Fibroblast of pulmonary artery (primary cell): ENCODE measurements around the gene NDUFAB1.

ENCODE experiments used
- DNase-seq: peaks from one replicate; pipeline ENCODE4 v3.0.0-alpha.2; 2010; ENCODE audit warnings: low read depth
- H3K4me3 ChIP-seq: replicated peaks from 2 replicates; pipeline ENCODE4 v1.5.1; 2011; ENCODE audit warnings: low read depth, mild to moderate bottlenecking, control low read depth, low read length, moderate library complexity
- TF ChIP-seq, protein P1 (sequence below): IDR thresholded peaks from 2 replicates; pipeline ENCODE4 v1.5.1; 2011; ENCODE audit warnings: mild to moderate bottlenecking, control low read depth, low read length, inconsistent platforms; ENCODE audit errors: missing control alignments

The NDUFAB1 gene

GRCh38 chr16:23581764-23582163 lies 14.4 kb downstream of the NDUFAB1 start:
- DNase-seq, result no peak
- TF ChIP-seq, protein P1, sequence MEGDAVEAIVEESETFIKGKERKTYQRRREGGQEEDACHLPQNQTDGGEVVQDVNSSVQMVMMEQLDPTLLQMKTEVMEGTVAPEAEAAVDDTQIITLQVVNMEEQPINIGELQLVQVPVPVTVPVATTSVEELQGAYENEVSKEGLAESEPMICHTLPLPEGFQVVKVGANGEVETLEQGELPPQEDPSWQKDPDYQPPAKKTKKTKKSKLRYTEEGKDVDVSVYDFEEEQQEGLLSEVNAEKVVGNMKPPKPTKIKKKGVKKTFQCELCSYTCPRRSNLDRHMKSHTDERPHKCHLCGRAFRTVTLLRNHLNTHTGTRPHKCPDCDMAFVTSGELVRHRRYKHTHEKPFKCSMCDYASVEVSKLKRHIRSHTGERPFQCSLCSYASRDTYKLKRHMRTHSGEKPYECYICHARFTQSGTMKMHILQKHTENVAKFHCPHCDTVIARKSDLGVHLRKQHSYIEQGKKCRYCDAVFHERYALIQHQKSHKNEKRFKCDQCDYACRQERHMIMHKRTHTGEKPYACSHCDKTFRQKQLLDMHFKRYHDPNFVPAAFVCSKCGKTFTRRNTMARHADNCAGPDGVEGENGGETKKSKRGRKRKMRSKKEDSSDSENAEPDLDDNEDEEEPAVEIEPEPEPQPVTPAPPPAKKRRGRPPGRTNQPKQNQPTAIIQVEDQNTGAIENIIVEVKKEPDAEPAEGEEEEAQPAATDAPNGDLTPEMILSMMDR, result no peak
- no peak overlapping the region for H3K4me3 ChIP-seq

GRCh38 chr16:23580391-23580790 lies 15.7 kb downstream of the NDUFAB1 start:
- no peak overlapping the region for H3K4me3 ChIP-seq
- no peak for DNase-seq
- TF ChIP-seq, protein P1, result no peak

GRCh38 chr16:23579371-23579770 lies 16.7 kb downstream of the NDUFAB1 start:
- H3K4me3 ChIP-seq, result no peak overlapping the region
- no peak for DNase-seq
- TF ChIP-seq, protein P1, result no peak

DNA sequence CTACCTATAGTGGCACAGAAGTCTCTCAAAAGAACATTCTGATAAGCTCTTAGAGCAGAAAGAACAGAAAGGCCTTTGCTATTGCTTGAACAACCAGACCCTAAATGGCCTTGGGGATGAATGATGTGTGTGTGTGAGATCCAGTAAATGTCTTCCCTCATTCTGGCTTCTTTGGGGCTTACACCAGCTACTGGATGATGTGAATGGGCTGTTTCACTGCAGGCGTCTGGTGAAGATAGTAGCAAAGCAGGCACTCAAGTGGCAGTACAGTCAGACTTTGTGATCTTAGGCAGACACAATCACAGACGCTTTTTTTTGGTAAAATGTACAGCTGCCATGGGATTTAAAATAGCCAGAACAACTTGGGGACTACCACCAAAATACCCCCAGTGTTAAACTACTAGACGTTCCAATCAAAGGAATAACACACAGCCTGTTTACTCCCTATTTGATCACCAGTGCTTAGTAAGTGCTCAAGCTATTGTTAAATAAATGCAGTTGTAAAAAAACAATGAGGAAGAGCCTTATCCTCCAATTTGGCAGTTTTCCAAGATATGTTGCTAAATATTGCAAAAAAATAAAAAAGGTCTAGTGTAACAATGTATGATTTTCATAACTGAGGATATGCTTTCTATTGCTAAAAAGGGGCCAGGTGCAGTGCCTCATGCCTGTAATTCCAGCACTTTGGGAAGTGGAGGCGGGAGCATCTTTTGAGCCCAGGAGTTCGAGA lies 17.9 kb downstream of the NDUFAB1 start:
- H3K4me3 ChIP-seq, result no peak overlapping the region
- TF ChIP-seq, protein P1, result no peak
- peak; percentile 86 for DNase-seq

GRCh38 chr16:23577493-23577892 lies 18.6 kb downstream of the NDUFAB1 start:
- TF ChIP-seq, protein P1, result no peak
- H3K4me3 ChIP-seq, result no peak overlapping the region
- DNase-seq, result no peak

DNA sequence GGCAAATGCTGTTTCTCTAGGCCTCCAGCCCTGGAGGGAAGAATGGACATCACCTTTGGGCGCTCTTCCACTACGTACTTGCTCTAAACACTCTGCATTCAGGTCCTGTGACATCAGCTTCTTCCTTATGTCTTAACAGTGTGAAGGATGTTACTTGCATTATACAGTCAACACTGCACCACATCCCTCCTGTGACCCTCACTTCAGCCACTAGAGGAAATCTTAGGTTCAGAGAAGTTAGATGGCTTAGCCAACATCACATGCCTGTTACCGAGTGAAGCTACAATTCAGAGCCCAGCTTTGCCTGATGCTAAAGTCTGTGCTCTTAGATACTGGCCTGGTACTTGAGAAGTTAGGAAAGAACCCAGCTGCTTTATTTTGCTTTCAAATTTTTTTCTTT lies 20.3 kb downstream of the NDUFAB1 start:
- no peak overlapping the region for H3K4me3 ChIP-seq
- TF ChIP-seq, protein P1, result no peak
- no peak for DNase-seq

DNA sequence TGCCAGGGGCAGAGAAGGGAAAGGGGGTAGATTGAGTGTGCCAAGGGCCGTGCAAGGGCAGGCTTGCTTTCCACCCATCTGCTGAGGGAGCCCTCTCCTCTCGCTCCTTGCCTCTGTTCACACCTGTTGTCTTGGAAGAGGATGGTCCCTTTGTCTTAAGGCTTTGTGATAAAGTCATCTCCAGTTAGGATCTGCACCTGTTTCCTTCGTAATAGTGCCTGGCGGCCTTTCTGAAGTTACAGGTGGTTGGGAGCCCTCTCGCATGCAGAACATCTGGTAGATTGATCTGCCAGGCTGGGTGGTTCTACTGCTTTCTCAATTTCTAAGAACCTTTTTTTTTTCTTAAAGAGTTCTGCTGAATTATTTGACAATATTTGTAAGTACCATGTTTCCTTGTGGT lies 22.3 kb downstream of the NDUFAB1 start:
- no peak overlapping the region for H3K4me3 ChIP-seq
- DNase-seq, result no peak
- TF ChIP-seq, protein P1, result no peak
